Measurements from ENCODE around the gene ASAP2. TPM values are rescaled to one million over a fixed set of nuclear protein-coding genes. Genes with fewer than 3 reads are reported as not detected.

ASAP2 gene
- total RNA-seq, 1 donor from 2014 or later = 45.6 TPM

- Mint-ChIP-seq H3K36me3 (peaks cover 34% of the 10 kb centered on the region), H3K4me1 (ENCODE audit: unreplicated experiment) (no peaks in the 10 kb centered on the region), H3K27ac (no peak overlapping the region), H3K4me3 (no peak overlapping the region), H3K9me3 (no peaks in the 10 kb centered on the region), H3K27me3 (no peaks in the 10 kb centered on the region)
- TF ChIP-seq, protein P1, sequence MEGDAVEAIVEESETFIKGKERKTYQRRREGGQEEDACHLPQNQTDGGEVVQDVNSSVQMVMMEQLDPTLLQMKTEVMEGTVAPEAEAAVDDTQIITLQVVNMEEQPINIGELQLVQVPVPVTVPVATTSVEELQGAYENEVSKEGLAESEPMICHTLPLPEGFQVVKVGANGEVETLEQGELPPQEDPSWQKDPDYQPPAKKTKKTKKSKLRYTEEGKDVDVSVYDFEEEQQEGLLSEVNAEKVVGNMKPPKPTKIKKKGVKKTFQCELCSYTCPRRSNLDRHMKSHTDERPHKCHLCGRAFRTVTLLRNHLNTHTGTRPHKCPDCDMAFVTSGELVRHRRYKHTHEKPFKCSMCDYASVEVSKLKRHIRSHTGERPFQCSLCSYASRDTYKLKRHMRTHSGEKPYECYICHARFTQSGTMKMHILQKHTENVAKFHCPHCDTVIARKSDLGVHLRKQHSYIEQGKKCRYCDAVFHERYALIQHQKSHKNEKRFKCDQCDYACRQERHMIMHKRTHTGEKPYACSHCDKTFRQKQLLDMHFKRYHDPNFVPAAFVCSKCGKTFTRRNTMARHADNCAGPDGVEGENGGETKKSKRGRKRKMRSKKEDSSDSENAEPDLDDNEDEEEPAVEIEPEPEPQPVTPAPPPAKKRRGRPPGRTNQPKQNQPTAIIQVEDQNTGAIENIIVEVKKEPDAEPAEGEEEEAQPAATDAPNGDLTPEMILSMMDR (conservative IDR thresholded peaks at IDR 0.05) = no peak
- DNase-seq (ENCODE audit: extremely low spot score, unreplicated experiment) = no peak
Observed at GRCh38 chr2:9345997-9346396, 139.4 kb downstream of the ASAP2 start.

DNA sequence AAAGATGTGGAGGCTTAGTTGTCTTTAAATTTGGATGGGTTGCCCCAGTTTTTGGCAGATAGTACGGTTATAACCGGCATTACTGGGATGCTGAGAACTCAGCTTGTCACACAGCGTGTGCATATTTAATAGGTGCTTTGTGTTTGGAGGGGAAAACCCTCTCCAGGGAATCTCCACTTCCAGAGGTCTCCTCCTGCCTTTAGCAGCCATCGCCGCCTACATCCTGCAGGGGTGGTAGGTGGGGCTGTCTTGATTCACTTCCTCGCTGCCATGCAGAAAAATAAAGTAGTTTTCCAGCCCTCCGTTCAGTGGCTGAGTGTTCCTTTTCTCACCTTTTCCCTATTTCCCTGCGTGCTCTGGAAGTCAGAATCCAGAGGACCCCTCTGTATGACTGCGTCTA is 140.3 kb downstream of the ASAP2 start:
- DNase-seq (ENCODE audit: extremely low spot score, unreplicated experiment) = no peak
- Mint-ChIP-seq H3K27me3 (no peaks in the 10 kb centered on the region), H3K9me3 (no peaks in the 10 kb centered on the region), H3K4me3 (no peak overlapping the region), H3K4me1 (ENCODE audit: unreplicated experiment) (no peaks in the 10 kb centered on the region), H3K27ac (no peak overlapping the region), H3K36me3 (peaks cover 28% of the 10 kb centered on the region)
- TF ChIP-seq, protein P1 (conservative IDR thresholded peaks at IDR 0.05) = no peak

GRCh38 chr2:9347411-9347881 is 140.8 kb downstream of the ASAP2 start:
- Mint-ChIP-seq H3K4me1 (ENCODE audit: unreplicated experiment) (no peaks in the 10 kb centered on the region), H3K27ac (no peak overlapping the region), H3K27me3 (no peaks in the 10 kb centered on the region), H3K9me3 (no peaks in the 10 kb centered on the region), H3K4me3 (no peak overlapping the region), H3K36me3 (peaks cover 25% of the 10 kb centered on the region)
- TF ChIP-seq, protein P1 (conservative IDR thresholded peaks at IDR 0.05) = no peak
- DNase-seq (ENCODE audit: extremely low spot score, unreplicated experiment) = no peak

DNA sequence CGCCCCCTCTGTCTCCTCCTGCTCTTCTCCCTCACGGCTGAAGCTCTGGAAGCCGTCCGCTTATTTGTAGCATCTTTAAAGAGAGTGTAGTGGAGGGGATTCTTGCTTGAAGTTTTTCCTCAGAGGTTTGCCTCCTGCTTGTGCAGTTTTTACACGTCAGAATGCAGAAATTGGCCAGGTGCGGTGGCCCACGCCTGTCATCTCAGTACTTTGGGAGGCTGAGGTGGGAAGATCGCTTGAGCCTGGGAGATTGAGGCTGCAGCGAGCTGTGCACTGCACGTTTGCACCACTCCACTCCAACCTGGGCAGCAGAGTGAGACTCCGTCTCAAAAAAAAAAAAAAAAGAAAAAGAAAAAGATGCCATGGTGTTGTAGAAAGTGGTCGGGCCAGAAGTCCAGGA is 147.7 kb downstream of the ASAP2 start:
- no peak for DNase-seq (ENCODE audit: extremely low spot score, unreplicated experiment)
- no peak overlapping the region for H3K4me3 Mint-ChIP-seq
- peaks cover 30% of the 10 kb centered on the region for H3K36me3 Mint-ChIP-seq
- TF ChIP-seq, protein P1 (conservative IDR thresholded peaks at IDR 0.05) = no peak
- H3K9me3 Mint-ChIP-seq = no peaks in the 10 kb centered on the region
- peaks cover 6% of the 10 kb centered on the region for H3K4me1 Mint-ChIP-seq (ENCODE audit: unreplicated experiment)
- H3K27me3 Mint-ChIP-seq = no peaks in the 10 kb centered on the region
- no peak overlapping the region for H3K27ac Mint-ChIP-seq

DNA sequence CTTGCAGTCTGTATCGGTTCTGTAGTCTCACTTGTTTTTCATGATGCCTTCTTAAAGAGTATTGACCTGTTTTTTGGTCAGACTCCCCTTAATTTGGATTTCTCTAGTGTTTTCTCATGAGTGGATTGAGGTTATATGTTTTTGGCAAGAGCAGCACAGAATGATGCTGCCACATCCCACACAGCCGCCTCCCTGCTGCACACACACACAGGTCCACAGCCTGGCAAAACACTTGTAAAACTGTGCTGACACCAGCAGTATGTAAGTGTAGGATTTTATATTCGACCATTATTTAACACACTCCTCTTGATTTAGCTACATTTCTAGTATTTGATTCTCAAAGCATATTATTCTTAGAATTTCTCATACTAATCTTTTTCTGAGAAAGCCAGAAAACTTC is 148.7 kb downstream of the ASAP2 start:
- Mint-ChIP-seq H3K4me3 (no peak overlapping the region), H3K4me1 (ENCODE audit: unreplicated experiment) (peaks cover 6% of the 10 kb centered on the region), H3K36me3 (peaks cover 34% of the 10 kb centered on the region), H3K27me3 (no peaks in the 10 kb centered on the region), H3K27ac (no peak overlapping the region), H3K9me3 (no peaks in the 10 kb centered on the region)
- TF ChIP-seq, protein P1 (conservative IDR thresholded peaks at IDR 0.05) = no peak
- DNase-seq (ENCODE audit: extremely low spot score, unreplicated experiment) = no peak

DNA sequence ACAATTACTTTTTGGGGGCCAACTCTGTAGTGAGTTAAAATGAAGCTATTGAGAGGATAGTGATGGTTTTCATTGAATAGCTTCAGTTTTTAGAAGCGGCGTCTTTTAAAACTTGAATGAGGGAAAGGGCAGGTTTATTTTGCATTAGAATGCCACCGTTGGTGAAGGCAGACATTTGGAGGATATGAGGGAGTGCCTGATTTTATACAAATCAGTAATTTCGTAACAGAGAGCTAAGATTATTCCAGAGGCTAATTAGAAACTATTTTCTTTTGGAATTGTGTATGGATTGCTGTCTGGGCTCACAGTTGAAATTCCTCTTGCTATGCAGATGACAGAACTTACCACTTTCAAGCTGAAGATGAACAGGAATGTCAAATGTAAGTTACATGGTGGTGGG is 149.1 kb downstream of the ASAP2 start:
- peaks cover 36% of the 10 kb centered on the region for H3K36me3 Mint-ChIP-seq
- TF ChIP-seq, protein P1 (conservative IDR thresholded peaks at IDR 0.05) = no peak
- H3K9me3 Mint-ChIP-seq = no peaks in the 10 kb centered on the region
- DNase-seq (ENCODE audit: extremely low spot score, unreplicated experiment) = no peak
- peak overlapping the region; percentile 7 for H3K27ac Mint-ChIP-seq
- H3K27me3 Mint-ChIP-seq = no peaks in the 10 kb centered on the region
- peaks cover 6% of the 10 kb centered on the region for H3K4me1 Mint-ChIP-seq (ENCODE audit: unreplicated experiment)
- H3K4me3 Mint-ChIP-seq = peak overlapping the region; percentile 3

Measured in type B pancreatic cell (in vitro differentiated cells).